SHP77 treated with DMSO at 0.1 percent for 48 hours (cell line): ENCODE results near the gene PAOX.

Experiments
- DNase-seq: peaks from one replicate; lab custom pipeline; 2025; lab: John Stamatoyannopoulos, UW

PAOX gene

GRCh38 chr10:133439517-133440461, 60.7 kb downstream of the PAOX start:
- DNase-seq: no peak

GRCh38 chr10:133440633-133441285, 61.7 kb downstream of the PAOX start:
- no peak for DNase-seq
